Smooth muscle cell (in vitro differentiated cells): Measurements from ENCODE around the gene CRNN. TPM values are rescaled to one million over a fixed set of nuclear protein-coding genes. Genes with fewer than 3 reads are reported as not detected.
A peak's percentile ranks its signal among the peaks of the same experiment; 100 is the strongest.

Experiments
- DNase-seq: peaks from one replicate; lab custom pipeline; 2025; ENCODE audit not compliant: unreplicated experiment; lab: John Stamatoyannopoulos, UW
- H2AFZ ChIP-seq: fragments of 200-600 bp; sonication (generic); 2 replicates; pipeline ENCODE4 v1.6.0; 2016; ENCODE audit warnings: antibody characterized with exemption, low read depth, mild to moderate bottlenecking
- H3F3A ChIP-seq: fragments of 200-600 bp; sonication (generic); 2 replicates; pipeline ENCODE4 v1.6.0; 2017; ENCODE audit warnings: antibody characterized with exemption, low read depth
- H3K27ac ChIP-seq: fragments of 200-600 bp; sonication (generic); 2 replicates; pipeline ENCODE4 v1.5.1; 2016; ENCODE audit warnings: low read depth, mild to moderate bottlenecking
- H3K27me3 ChIP-seq: fragments of 200-600 bp; sonication (generic); 2 replicates; pipeline ENCODE4 v1.6.1; 2016; ENCODE audit warnings: low read depth, mild to moderate bottlenecking
- H3K36me3 ChIP-seq: fragments of 200-600 bp; sonication (generic); 2 replicates; pipeline ENCODE4 v1.5.1; 2016; ENCODE audit warnings: low read depth
- H3K4me1 ChIP-seq: fragments of 200-600 bp; sonication (generic); 2 replicates; pipeline ENCODE4 v1.5.1; 2016; ENCODE audit warnings: low read depth
- H3K4me2 ChIP-seq: fragments of 200-600 bp; sonication (generic); 2 replicates; pipeline ENCODE4 v1.6.0; 2016; ENCODE audit warnings: mild to moderate bottlenecking
- H3K4me3 ChIP-seq: fragments of 200-600 bp; sonication (generic); 2 replicates; pipeline ENCODE4 v1.5.1; 2016; ENCODE audit warnings: mild to moderate bottlenecking
- H3K79me2 ChIP-seq: fragments of 200-600 bp; sonication (generic); 2 replicates; pipeline ENCODE4 v1.6.0; 2016; ENCODE audit warnings: low read depth, mild to moderate bottlenecking
- H3K9ac ChIP-seq: fragments of 200-600 bp; sonication (generic); 2 replicates; pipeline ENCODE4 v1.6.0; 2016; ENCODE audit warnings: low read depth
- H3K9me3 ChIP-seq: fragments of 200-600 bp; sonication (generic); replicated peaks from 2 replicates; pipeline ENCODE4 v1.5.1; 2016; ENCODE audit warnings: low read depth
- H4K20me1 ChIP-seq: fragments of 200-600 bp; sonication (generic); 2 replicates; pipeline ENCODE4 v1.6.0; 2016; ENCODE audit warnings: low read depth
- CTCF ChIP-seq: fragments of 200-600 bp; sonication (generic); IDR thresholded peaks from 2 replicates; pipeline ENCODE4 v1.5.1; 2017; ENCODE audit warnings: borderline replicate concordance, mild to moderate bottlenecking, antibody characterized with exemption; ENCODE audit not compliant: insufficient read depth, poor library complexity, severe bottlenecking
- WGBS: methylation state at CpG from one replicate; pipeline ENCODE4 v1.1.7; 2016; ENCODE audit warnings: low lambda C conversion rate; 5-methylcytosine and 5-hydroxymethylcytosine counted together
- polyA plus RNA-seq: library from polyadenylated mRNA; unstranded; fragments of >200 nt; fragmentation: Nextera tagmentation; extraction: Ambion mirVana; gene quantifications from 2 replicates; pipeline ENCODE4 v1.2.1, GENCODE V29; 2016
- total RNA-seq: library from RNA; depleted of rRNA; stranded (reverse); fragments of >200 nt; gene quantifications from 2 replicates; pipeline ENCODE4 v1.2.3, GENCODE V29; 2014

Gene CRNN
- not detected in 2 replicates for total RNA-seq
- not detected in 2 replicates for polyA plus RNA-seq

GRCh38 chr1:152413909-152414308, at the start of gene CRNN:
Gene CRNN, minus strand, starts transcription at chr1:152414263. Its CDS starts 2,030 bp downstream, at chr1:152412233.
- DNase-seq = no peak
- 58% methylated on average over 3 of the region's 3 CpGs for WGBS
- Histone ChIP-seq H3F3A (no peaks in the 10 kb centered on the region), H3K27ac (no peak within 1 kb of the TSS), H3K9me3 (no peaks in the 10 kb centered on the region), H3K4me2 (no peak within 1 kb of the TSS), H3K4me1 (no peaks in the 10 kb centered on the region), H3K4me3 (no peak within 1 kb of the TSS), H4K20me1 (no peaks in the 10 kb centered on the region), H3K36me3 (no peaks in the 10 kb centered on the region), H3K79me2 (no peaks in the 10 kb centered on the region), H3K9ac (no peak within 1 kb of the TSS), H3K27me3 (no peaks in the 10 kb centered on the region), H2AFZ (no peak within 1 kb of the TSS)
- TF ChIP-seq CTCF = no peak

- Histone ChIP-seq H3K9ac (no peak overlapping the region), H3K4me1 (no peaks in the 10 kb centered on the region), H3K9me3 (no peaks in the 10 kb centered on the region), H4K20me1 (no peaks in the 10 kb centered on the region), H3K27ac (no peak overlapping the region), H2AFZ (no peak overlapping the region), H3K4me2 (no peak overlapping the region), H3K79me2 (no peaks in the 10 kb centered on the region), H3K27me3 (no peaks in the 10 kb centered on the region), H3K36me3 (no peaks in the 10 kb centered on the region), H3K4me3 (no peak overlapping the region), H3F3A (no peaks in the 10 kb centered on the region)
- TF ChIP-seq CTCF = no peak
- no peak for DNase-seq
- 94% methylated on average over 26 of the region's 26 CpGs for WGBS
Measured at GRCh38 chr1:152462636-152463035, 48.6 kb upstream of the CRNN start.

GRCh38 chr1:152461544-152461943, 47.5 kb upstream of the CRNN start:
- no peaks in the 10 kb centered on the region for H3K9me3 ChIP-seq
- 17% methylated on average over 6 of the region's 6 CpGs for WGBS
- no peaks in the 10 kb centered on the region for H3K27me3 ChIP-seq
- no peaks in the 10 kb centered on the region for H3K79me2 ChIP-seq
- no peak overlapping the region for H3K9ac ChIP-seq
- no peaks in the 10 kb centered on the region for H3K4me1 ChIP-seq
- peak; percentile 24 for TF ChIP-seq CTCF
- no peaks in the 10 kb centered on the region for H4K20me1 ChIP-seq
- no peak overlapping the region for H3K4me2 ChIP-seq
- no peak overlapping the region for H2AFZ ChIP-seq
- no peaks in the 10 kb centered on the region for H3F3A ChIP-seq
- no peaks in the 10 kb centered on the region for H3K36me3 ChIP-seq
- no peak for DNase-seq
- H3K27ac ChIP-seq = no peak overlapping the region
- H3K4me3 ChIP-seq = no peak overlapping the region

GRCh38 chr1:152460529-152460899, 46.5 kb upstream of the CRNN start:
- TF ChIP-seq CTCF = no peak
- no peak overlapping the region for H3K4me2 ChIP-seq
- no peak for DNase-seq
- no peaks in the 10 kb centered on the region for H3F3A ChIP-seq
- H3K36me3 ChIP-seq = no peaks in the 10 kb centered on the region
- H3K9me3 ChIP-seq = no peaks in the 10 kb centered on the region
- no peak overlapping the region for H2AFZ ChIP-seq
- no peaks in the 10 kb centered on the region for H3K79me2 ChIP-seq
- H3K27me3 ChIP-seq = no peaks in the 10 kb centered on the region
- WGBS = 45% methylated on average over 3 of the region's 3 CpGs
- H3K9ac ChIP-seq = no peak overlapping the region
- no peak overlapping the region for H3K27ac ChIP-seq
- no peaks in the 10 kb centered on the region for H3K4me1 ChIP-seq
- H3K4me3 ChIP-seq = no peak overlapping the region
- H4K20me1 ChIP-seq = no peaks in the 10 kb centered on the region
